ENCODE measurements around the gene FGD4. TPM values are rescaled to one million over a fixed set of nuclear protein-coding genes. Genes with fewer than 3 reads are reported as not detected.
"Not testable (repeated sequence)": the region's sequence is repeated elsewhere in the genome, so short reads cannot be mapped to it uniquely, and the experiment has no call there.

FGD4 gene
- total and polyA plus RNA-seq, 5 donors from 2014 or later: 0.02 to 0.67 TPM; not detected in 3

DNA sequence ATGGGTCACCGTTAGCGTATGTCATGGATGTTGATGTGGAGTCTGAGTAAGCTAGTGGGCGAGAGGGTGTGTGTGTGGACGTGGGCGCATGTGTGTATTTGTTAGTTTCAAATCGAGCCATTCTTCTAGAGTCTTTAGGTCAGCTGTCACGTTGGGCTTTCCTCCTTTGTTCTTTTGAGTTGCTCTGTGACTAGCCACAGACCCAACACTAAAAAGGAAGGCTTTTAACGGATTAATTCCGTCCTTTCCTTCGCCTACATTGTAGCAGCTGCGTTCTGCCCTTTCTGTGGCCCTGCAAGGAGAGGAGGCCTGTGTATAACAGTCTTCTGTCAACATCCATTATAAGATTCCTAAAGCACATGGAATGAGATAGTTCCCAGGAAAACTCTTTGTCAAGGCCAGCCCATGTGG is 162.6 kb downstream of the FGD4 start:
- H3K36me3 ChIP-seq (ENCODE audit: control insufficient read depth, insufficient read depth, low read length): no peaks in the 10 kb centered on the region
- H3K4me1 ChIP-seq (ENCODE audit: control insufficient read depth, insufficient read depth, low read length, poor library complexity, severe bottlenecking): no peaks in the 10 kb centered on the region
- Mint-ChIP-seq H3K27me3 (peaks cover 6% of the 10 kb centered on the region), H3K36me3 (no peaks in the 10 kb centered on the region), H3K9me3 (no peaks in the 10 kb centered on the region), H3K4me1 (no peaks in the 10 kb centered on the region), H3K4me3 (no peak overlapping the region), H3K27ac (no peak overlapping the region)
- H3K27ac ChIP-seq (ENCODE audit: insufficient read depth, low read length, poor library complexity, severe bottlenecking): no peak overlapping the region
- H3K9me3 ChIP-seq (ENCODE audit: control insufficient read depth in 2 of 2, low read length in 2 of 2): no peaks in the 10 kb centered on the region
- ATAC-seq (ENCODE audit: low read depth in 2 of 2): no peak
- no peak for DNase-seq
- H3K4me3 ChIP-seq (ENCODE audit: low read depth, low read length): no peak overlapping the region
- H3K27me3 ChIP-seq (ENCODE audit: control insufficient read depth, insufficient read depth, low read length): no peaks in the 10 kb centered on the region

GRCh38 chr12:32562413-32562812 is 163.1 kb downstream of the FGD4 start:
- H3K36me3 ChIP-seq (ENCODE audit: control insufficient read depth, insufficient read depth, low read length); H3K9me3 Mint-ChIP-seq; H3K4me3 ChIP-seq (ENCODE audit: low read depth, low read length); H3K4me1 Mint-ChIP-seq; H3K4me1 ChIP-seq (ENCODE audit: control insufficient read depth, insufficient read depth, low read length, poor library complexity, severe bottlenecking); H3K27me3 ChIP-seq (ENCODE audit: control insufficient read depth, insufficient read depth, low read length); ATAC-seq (ENCODE audit: low read depth in 2 of 2); H3K27ac Mint-ChIP-seq; DNase-seq; H3K27ac ChIP-seq (ENCODE audit: insufficient read depth, low read length, poor library complexity, severe bottlenecking); H3K9me3 ChIP-seq (ENCODE audit: control insufficient read depth in 2 of 2, low read length in 2 of 2); H3K4me3 Mint-ChIP-seq; H3K36me3 Mint-ChIP-seq: not testable (repeated sequence)
- peaks cover 10% of the 10 kb centered on the region for H3K27me3 Mint-ChIP-seq

GRCh38 chr12:32566663-32567295 is 167.4 kb downstream of the FGD4 start:
- Histone ChIP-seq H3K27ac (ENCODE audit: insufficient read depth, low read length, poor library complexity, severe bottlenecking) (no peak overlapping the region), H3K9me3 (ENCODE audit: control insufficient read depth in 2 of 2, low read length in 2 of 2) (no peaks in the 10 kb centered on the region), H3K36me3 (ENCODE audit: control insufficient read depth, insufficient read depth, low read length) (no peaks in the 10 kb centered on the region), H3K4me3 (ENCODE audit: low read depth, low read length) (no peak overlapping the region), H3K27me3 (ENCODE audit: control insufficient read depth, insufficient read depth, low read length) (no peaks in the 10 kb centered on the region), H3K4me1 (ENCODE audit: control insufficient read depth, insufficient read depth, low read length, poor library complexity, severe bottlenecking) (no peaks in the 10 kb centered on the region)
- Mint-ChIP-seq H3K4me1 (no peaks in the 10 kb centered on the region), H3K36me3 (no peaks in the 10 kb centered on the region), H3K4me3 (no peak overlapping the region), H3K9me3 (peaks cover 0 to 2% (median 0%) of the 10 kb centered on the region in 7 donors), H3K27ac (no peak overlapping the region), H3K27me3 (peaks cover 10% of the 10 kb centered on the region)
- no peak for ATAC-seq (ENCODE audit: low read depth in 2 of 2)
- no peak for DNase-seq

DNA sequence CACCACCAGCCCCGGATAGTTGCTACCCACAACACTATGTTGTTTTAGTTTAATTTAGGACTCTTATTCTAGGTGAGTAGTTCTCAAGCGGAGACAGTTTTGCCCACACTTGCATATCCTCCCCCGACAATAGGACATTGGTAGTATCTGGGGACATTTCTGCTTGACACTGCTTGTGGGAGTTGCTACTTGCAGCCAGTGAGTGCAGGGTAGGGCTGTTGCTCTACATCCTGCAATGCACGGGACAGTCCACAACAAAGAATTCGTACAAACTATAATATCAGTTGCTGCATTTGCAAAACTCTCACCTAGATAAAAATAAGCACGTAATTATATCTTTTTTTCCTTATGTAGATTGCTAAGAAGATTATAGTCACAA is 167.9 kb downstream of the FGD4 start:
- Mint-ChIP-seq H3K4me3 (no peak overlapping the region), H3K9me3 (peaks cover 0 to 2% (median 0%) of the 10 kb centered on the region in 7 donors), H3K27ac (no peak overlapping the region), H3K27me3 (peaks cover 10% of the 10 kb centered on the region), H3K4me1 (no peaks in the 10 kb centered on the region), H3K36me3 (no peaks in the 10 kb centered on the region)
- Histone ChIP-seq H3K36me3 (ENCODE audit: control insufficient read depth, insufficient read depth, low read length) (no peaks in the 10 kb centered on the region), H3K9me3 (ENCODE audit: control insufficient read depth in 2 of 2, low read length in 2 of 2) (no peaks in the 10 kb centered on the region), H3K27ac (ENCODE audit: insufficient read depth, low read length, poor library complexity, severe bottlenecking) (no peak overlapping the region), H3K27me3 (ENCODE audit: control insufficient read depth, insufficient read depth, low read length) (no peaks in the 10 kb centered on the region), H3K4me1 (ENCODE audit: control insufficient read depth, insufficient read depth, low read length, poor library complexity, severe bottlenecking) (no peaks in the 10 kb centered on the region), H3K4me3 (ENCODE audit: low read depth, low read length) (no peak overlapping the region)
- DNase-seq: no peak
- no peak for ATAC-seq (ENCODE audit: low read depth in 2 of 2)

- H3K36me3 ChIP-seq (ENCODE audit: control insufficient read depth, insufficient read depth, low read length): no peaks in the 10 kb centered on the region
- no peaks in the 10 kb centered on the region for H3K36me3 Mint-ChIP-seq
- H3K9me3 Mint-ChIP-seq: peaks cover 0 to 2% (median 0%) of the 10 kb centered on the region in 7 donors
Measured at GRCh38 chr12:32568228-32568627, 168.9 kb downstream of the FGD4 start.

GRCh38 chr12:32569259-32569658 is 169.9 kb downstream of the FGD4 start:
- Mint-ChIP-seq H3K9me3 (peaks cover 0 to 2% (median 0%) of the 10 kb centered on the region in 7 donors), H3K4me1 (no peaks in the 10 kb centered on the region), H3K36me3 (no peaks in the 10 kb centered on the region), H3K27ac (no peak overlapping the region), H3K27me3 (peaks cover 10% of the 10 kb centered on the region), H3K4me3 (no peak overlapping the region)
- Histone ChIP-seq H3K36me3 (ENCODE audit: control insufficient read depth, insufficient read depth, low read length) (no peaks in the 10 kb centered on the region), H3K9me3 (ENCODE audit: control insufficient read depth in 2 of 2, low read length in 2 of 2) (no peaks in the 10 kb centered on the region), H3K4me3 (ENCODE audit: low read depth, low read length) (no peak overlapping the region), H3K27ac (ENCODE audit: insufficient read depth, low read length, poor library complexity, severe bottlenecking) (no peak overlapping the region), H3K27me3 (ENCODE audit: control insufficient read depth, insufficient read depth, low read length) (no peaks in the 10 kb centered on the region), H3K4me1 (ENCODE audit: control insufficient read depth, insufficient read depth, low read length, poor library complexity, severe bottlenecking) (no peaks in the 10 kb centered on the region)
- ATAC-seq (ENCODE audit: low read depth in 2 of 2) (no peak), DNase-seq (no peak)

More at GRCh38 chr12:32568228-32568627, 168.9 kb downstream of the FGD4 start:
- Histone ChIP-seq H3K27me3 (ENCODE audit: control insufficient read depth, insufficient read depth, low read length) (no peaks in the 10 kb centered on the region), H3K9me3 (ENCODE audit: control insufficient read depth in 2 of 2, low read length in 2 of 2) (no peaks in the 10 kb centered on the region), H3K4me1 (ENCODE audit: control insufficient read depth, insufficient read depth, low read length, poor library complexity, severe bottlenecking) (no peaks in the 10 kb centered on the region), H3K4me3 (ENCODE audit: low read depth, low read length) (no peak overlapping the region), H3K27ac (ENCODE audit: insufficient read depth, low read length, poor library complexity, severe bottlenecking) (no peak overlapping the region)
- DNase-seq (no peak), ATAC-seq (ENCODE audit: low read depth in 2 of 2) (no peak)
- H3K27ac Mint-ChIP-seq: no peak overlapping the region
- no peaks in the 10 kb centered on the region for H3K4me1 Mint-ChIP-seq
- peaks cover 10% of the 10 kb centered on the region for H3K27me3 Mint-ChIP-seq
- H3K4me3 Mint-ChIP-seq: no peak overlapping the region

GRCh38 chr12:32574585-32574984 is 175.2 kb downstream of the FGD4 start:
- H3K27ac ChIP-seq (ENCODE audit: insufficient read depth, low read length, poor library complexity, severe bottlenecking): no peak overlapping the region
- Mint-ChIP-seq H3K27ac (no peak overlapping the region), H3K9me3 (peaks cover 0 to 3% (median 0%) of the 10 kb centered on the region in 7 donors), H3K36me3 (no peaks in the 10 kb centered on the region), H3K27me3 (no peaks in the 10 kb centered on the region), H3K4me1 (no peaks in the 10 kb centered on the region), H3K4me3 (no peak overlapping the region)
- no peaks in the 10 kb centered on the region for H3K36me3 ChIP-seq (ENCODE audit: control insufficient read depth, insufficient read depth, low read length)
- no peaks in the 10 kb centered on the region for H3K9me3 ChIP-seq (ENCODE audit: control insufficient read depth in 2 of 2, low read length in 2 of 2)
- no peaks in the 10 kb centered on the region for H3K27me3 ChIP-seq (ENCODE audit: control insufficient read depth, insufficient read depth, low read length)
- no peak for ATAC-seq (ENCODE audit: low read depth in 2 of 2)
- DNase-seq: no peak
- no peak overlapping the region for H3K4me3 ChIP-seq (ENCODE audit: low read depth, low read length)
- no peaks in the 10 kb centered on the region for H3K4me1 ChIP-seq (ENCODE audit: control insufficient read depth, insufficient read depth, low read length, poor library complexity, severe bottlenecking)

DNA sequence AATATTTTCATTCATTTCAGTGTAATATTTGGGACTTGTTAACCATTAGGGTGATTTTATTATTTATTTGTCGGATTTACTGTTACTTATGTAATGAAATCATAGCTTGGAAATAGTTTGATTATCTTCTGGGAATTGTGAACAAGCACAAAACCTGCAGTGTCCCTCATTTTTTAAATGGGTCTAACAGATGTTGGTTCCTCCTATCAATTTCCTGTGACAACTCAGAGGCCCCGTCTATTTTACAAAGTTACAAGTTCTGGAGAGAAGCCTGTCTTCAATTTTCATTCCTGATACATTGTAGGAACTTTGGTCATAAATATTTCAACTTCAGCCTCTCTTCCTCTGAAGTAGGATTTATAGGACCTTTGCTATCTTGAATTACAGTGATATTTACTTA is 178.0 kb downstream of the FGD4 start:
- no peak overlapping the region for H3K27ac ChIP-seq (ENCODE audit: insufficient read depth, low read length, poor library complexity, severe bottlenecking)
- no peaks in the 10 kb centered on the region for H3K36me3 Mint-ChIP-seq

More for the DNA sequence above, 178.0 kb downstream of the FGD4 start:
- no peak overlapping the region for H3K27ac Mint-ChIP-seq
- H3K9me3 Mint-ChIP-seq: peaks cover 0 to 3% (median 0%) of the 10 kb centered on the region in 7 donors
- no peaks in the 10 kb centered on the region for H3K36me3 ChIP-seq (ENCODE audit: control insufficient read depth, insufficient read depth, low read length)
- peaks cover 0 to 5% (median 0%) of the 10 kb centered on the region in 4 donors for H3K4me1 Mint-ChIP-seq
- no peaks in the 10 kb centered on the region for H3K9me3 ChIP-seq (ENCODE audit: control insufficient read depth in 2 of 2, low read length in 2 of 2)
- no peaks in the 10 kb centered on the region for H3K27me3 Mint-ChIP-seq
- ATAC-seq (ENCODE audit: low read depth in 2 of 2) (no peak), DNase-seq (no peak)
- H3K27me3 ChIP-seq (ENCODE audit: control insufficient read depth, insufficient read depth, low read length): no peaks in the 10 kb centered on the region
- no peaks in the 10 kb centered on the region for H3K4me1 ChIP-seq (ENCODE audit: control insufficient read depth, insufficient read depth, low read length, poor library complexity, severe bottlenecking)
- no peak overlapping the region for H3K4me3 Mint-ChIP-seq
- H3K4me3 ChIP-seq (ENCODE audit: low read depth, low read length): no peak overlapping the region
